C4-2B (cell line): ENCODE measurements around the gene TM7SF2.

ENCODE experiments used
- H3K27ac ChIP-seq: fragments of 450-650 bp; 2 replicates; pipeline ENCODE4 v1.5.1; 2017
- ZFX ChIP-seq: fragments of 450-650 bp; IDR thresholded peaks from 2 replicates; pipeline ENCODE4 v1.6.1; 2017
- TF ChIP-seq, protein P1 (sequence below): fragments of 450-650 bp; conservative IDR thresholded peaks from 2 replicates; pipeline ENCODE4 v1.5.1; 2017; ENCODE audit warnings: mild to moderate bottlenecking

The TM7SF2 gene

DNA sequence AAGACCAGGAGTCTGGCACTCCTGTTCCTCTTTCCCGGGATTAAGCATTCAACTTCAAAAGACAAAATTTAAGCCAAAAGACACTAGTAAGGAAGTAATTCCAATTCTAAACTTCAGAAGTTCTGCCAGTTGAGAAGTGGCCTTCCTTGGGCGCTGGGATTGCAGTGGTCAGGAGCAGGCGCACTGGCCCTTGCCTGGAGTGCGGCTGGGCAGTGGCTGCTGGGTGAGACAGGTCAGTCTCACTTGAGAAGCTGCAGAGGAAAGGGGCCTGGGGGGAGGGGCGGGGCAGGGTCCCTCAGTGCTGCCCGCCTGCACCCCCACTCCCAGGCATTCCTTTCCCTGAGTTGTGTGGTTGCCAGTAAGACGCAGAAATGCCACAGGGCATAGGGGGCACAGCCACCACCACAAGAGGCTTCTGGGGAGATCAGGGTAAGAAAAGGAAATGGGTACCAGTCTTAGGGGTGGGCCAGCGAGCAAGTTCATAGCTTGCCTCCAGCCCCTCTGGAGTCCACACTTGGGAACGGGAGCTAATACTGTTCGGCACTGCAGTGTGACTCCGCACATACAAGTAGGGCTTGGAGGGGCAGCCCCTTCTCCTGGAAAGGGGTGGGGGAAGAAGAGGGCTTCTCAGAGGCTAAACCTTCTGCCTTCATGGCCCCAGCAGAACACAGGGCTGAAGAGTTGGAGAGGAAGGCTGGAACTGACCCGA is 16.0 kb downstream of the TM7SF2 start:
- TF ChIP-seq ZFX: no peak
- TF ChIP-seq, protein P1, sequence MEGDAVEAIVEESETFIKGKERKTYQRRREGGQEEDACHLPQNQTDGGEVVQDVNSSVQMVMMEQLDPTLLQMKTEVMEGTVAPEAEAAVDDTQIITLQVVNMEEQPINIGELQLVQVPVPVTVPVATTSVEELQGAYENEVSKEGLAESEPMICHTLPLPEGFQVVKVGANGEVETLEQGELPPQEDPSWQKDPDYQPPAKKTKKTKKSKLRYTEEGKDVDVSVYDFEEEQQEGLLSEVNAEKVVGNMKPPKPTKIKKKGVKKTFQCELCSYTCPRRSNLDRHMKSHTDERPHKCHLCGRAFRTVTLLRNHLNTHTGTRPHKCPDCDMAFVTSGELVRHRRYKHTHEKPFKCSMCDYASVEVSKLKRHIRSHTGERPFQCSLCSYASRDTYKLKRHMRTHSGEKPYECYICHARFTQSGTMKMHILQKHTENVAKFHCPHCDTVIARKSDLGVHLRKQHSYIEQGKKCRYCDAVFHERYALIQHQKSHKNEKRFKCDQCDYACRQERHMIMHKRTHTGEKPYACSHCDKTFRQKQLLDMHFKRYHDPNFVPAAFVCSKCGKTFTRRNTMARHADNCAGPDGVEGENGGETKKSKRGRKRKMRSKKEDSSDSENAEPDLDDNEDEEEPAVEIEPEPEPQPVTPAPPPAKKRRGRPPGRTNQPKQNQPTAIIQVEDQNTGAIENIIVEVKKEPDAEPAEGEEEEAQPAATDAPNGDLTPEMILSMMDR: no peak
- H3K27ac ChIP-seq: no peak overlapping the region

DNA sequence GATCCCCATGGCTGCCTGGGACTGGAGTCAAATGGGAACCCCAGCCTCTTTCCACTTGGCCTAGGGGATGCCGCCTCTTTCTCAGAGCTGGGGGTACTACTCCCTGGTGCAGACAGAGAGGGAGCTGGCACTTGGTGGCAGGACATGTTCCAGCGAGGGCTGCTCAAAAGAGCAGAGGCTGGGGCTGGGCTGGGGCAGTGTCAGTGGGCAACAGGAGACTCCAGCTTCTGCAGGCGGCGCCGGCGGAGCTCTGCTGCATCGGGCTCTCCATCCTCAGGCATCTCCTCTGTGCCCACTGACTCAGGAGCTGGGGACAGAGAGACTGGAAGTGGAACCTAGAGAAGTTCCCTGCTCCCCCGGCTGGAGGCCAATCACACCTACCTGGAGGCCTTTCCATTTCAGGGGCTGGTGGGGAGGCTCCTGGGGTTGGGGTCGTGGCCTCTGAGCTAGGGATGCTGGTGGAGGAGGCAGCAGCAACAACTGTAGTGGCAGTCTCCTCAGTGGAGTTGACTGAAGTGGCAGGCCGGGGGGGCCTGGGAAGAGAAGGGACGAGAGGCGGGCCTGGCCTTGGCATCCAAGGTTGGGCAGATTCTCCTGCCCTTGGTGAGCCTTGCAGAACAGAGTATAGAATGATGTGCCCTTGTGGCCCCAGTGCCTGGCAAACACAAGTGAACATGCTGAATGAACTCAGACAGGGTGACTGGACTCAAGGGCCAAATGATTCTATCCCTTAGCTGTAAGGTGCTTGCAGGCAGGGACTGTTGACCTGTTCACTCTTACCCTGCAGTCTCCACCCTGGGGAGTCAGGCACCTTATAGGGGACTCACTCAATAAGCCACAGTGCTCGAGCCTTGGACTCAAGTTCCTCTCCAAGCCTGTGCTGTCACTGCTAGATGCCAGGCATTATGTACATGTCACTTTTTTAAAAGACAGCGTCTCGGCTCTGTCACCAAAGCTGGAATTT is 16.8 kb downstream of the TM7SF2 start:
- no peak for TF ChIP-seq ZFX
- TF ChIP-seq, protein P1: no peak
- no peak overlapping the region for H3K27ac ChIP-seq

DNA sequence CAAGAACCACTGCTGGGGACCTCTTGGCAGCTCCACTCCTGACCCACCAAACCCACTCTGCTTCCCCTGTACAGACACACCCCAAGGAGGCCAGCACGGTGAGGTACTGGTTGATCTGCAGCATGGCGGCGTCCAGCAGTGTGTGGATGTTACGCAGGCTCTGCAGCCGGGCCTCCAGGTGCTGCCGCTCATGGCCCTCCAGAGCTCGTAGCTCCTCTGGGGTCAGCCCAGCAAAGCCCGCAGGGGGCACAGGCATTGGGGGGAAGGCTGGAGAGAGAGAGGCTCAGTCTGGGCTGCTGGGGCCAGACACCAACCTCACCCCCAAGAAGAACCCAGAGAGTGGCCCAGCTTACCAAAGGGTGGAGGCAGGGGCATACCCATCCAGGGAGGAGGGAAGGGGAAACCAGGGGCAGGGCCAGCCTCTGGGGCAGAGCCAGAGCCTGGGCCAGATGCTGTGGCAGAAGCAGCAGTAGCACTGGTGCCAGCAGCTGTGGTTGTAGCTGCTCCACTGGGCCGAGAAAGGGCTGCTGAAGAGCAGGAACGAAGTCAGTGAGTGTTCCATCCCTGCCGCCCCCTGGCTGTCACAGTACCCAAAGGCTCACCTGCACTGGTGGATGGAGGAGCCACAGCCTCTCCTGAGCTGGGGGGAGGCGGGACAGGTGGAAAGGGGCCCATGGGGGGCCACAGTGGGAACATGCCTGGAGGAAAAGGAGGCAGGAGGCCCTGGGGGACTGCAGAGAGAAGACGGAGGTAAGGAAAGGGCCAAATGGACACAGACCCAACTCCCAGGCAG is 18.2 kb downstream of the TM7SF2 start:
- TF ChIP-seq, protein P1: no peak
- TF ChIP-seq ZFX: no peak
- no peak overlapping the region for H3K27ac ChIP-seq

DNA sequence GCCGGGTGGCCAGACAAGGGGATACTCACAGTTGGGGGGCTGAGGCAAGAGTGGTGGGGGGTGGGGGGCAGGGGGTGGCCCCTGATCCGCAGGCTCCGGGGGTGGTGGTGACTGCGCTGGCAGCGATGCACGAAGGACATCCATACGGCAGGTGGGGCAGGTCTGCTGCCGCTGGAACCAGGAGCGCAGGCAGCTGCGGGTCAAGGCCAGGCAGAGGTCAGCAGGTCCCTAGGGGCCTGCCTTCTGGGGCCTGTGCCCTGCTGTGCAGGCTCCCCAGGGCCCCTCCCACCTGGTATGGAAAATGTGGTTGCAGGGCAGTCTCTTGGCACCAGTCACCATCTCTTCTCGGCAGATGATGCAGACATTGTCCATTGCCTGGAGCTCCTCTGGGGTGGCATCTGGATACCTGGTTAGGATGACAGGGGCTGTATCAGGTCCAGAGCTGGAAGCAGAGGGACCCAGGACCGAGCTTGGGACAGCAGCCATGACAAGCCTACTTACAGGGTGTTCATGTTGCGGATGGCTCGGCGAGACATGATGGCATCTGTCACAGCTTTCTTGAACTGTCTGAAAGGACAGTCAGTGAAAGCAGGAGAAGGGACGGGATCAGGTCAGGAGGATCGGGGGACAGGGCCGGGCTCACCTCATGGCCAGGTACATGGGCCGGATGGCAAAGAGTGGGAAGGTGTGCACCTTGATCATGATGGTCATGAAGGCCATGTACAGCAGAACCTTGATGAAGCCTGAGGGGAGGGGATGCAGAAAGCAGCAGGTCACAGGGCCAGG is 19.2 kb downstream of the TM7SF2 start:
- TF ChIP-seq, protein P1: no peak
- TF ChIP-seq ZFX: no peak
- H3K27ac ChIP-seq: no peak overlapping the region

DNA sequence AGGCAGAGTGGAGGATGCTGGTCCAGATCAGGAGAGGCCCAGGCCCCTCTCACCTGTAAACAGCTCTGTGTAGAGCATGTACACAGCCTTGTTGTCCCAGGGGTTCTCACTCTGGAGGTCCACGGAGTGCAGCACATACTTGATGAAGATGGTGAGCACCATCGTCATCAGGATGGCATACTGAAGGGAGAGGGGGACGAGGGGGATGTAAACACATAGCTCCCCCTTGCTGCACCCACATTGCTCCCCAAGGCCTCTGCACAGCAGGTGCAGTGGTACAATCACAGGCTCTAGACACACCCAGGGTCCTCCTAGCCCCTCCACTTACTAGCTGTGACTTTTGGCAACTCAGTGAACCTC is 19.7 kb downstream of the TM7SF2 start:
- TF ChIP-seq, protein P1: no peak
- no peak for TF ChIP-seq ZFX
- no peak overlapping the region for H3K27ac ChIP-seq

DNA sequence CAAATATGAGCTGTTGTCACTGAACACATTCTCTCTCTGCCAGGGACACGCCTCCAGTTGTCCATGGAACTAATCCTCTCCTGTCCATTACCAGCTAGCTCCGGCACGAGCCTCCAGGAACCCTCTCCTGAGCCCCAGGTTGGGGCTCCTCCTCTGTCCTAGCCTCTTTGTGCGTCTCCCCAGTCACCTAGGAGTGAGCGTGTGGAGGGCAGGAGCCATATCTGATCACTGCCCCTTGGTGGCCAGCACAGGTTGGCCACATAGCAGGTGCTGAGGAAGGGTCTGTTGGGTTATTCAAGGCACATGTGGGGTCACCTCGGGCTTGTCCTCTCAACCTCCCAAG is 20.2 kb downstream of the TM7SF2 start:
- TF ChIP-seq ZFX: no peak
- TF ChIP-seq, protein P1: no peak
- no peak overlapping the region for H3K27ac ChIP-seq
